ENCODE measurements around the gene PRR16. TPM values are rescaled to one million over a fixed set of nuclear protein-coding genes. Genes with fewer than 3 reads are reported as not detected.
"Not testable (repeated sequence)": the region's sequence is repeated elsewhere in the genome, so short reads cannot be mapped to it uniquely, and the experiment has no call there.

Gene PRR16
- total RNA-seq, 8 experiments from 2014 or later = 0.45 to 3.4 (median 1.3) TPM; not detected in 1

GRCh38 chr5:120449501-120449900 is 14.6 kb upstream of the PRR16 start:
- ATAC-seq (replicated peaks in 6 of 8) = no peak
- in situ Hi-C loops (cut with MboI; ENCODE audit: low pct_unique_long_range_greater_than_20kb in 2 of 9, low sequenced_read_pairs in 9 of 9, unreplicated experiment in 9 of 9) = no loop called here
- Histone ChIP-seq H3K4me1 (replicated peaks in 1 of 2) (peaks cover 3 to 8% of the 10 kb centered on the region in 2 donors), H3K27ac (no peak overlapping the region), H3K4me3 (no peak overlapping the region)
- 50 to 100% (median 79%) methylated on average over 1 to 3 of the region's 3 CpGs for WGBS, 10 experiments

GRCh38 chr5:120450910-120451309 is 13.2 kb upstream of the PRR16 start:
- 80 to 100% (median 93%) methylated on average over 1 to 5 of the region's 5 CpGs; no CpG with 5 or more reads in 6 of the 10 experiments for WGBS, 10 experiments
- no peak for ATAC-seq (replicated peaks in 6 of 8)
- Histone ChIP-seq H3K27ac (no peak overlapping the region), H3K4me3 (no peak overlapping the region), H3K4me1 (replicated peaks in 1 of 2) (peaks cover 3 to 11% of the 10 kb centered on the region in 2 donors)
- in situ Hi-C loops (cut with MboI; ENCODE audit: low pct_unique_long_range_greater_than_20kb in 2 of 9, low sequenced_read_pairs in 9 of 9, unreplicated experiment in 9 of 9) = loop anchor here in 2 of 9 experiments (25.0 kb wide), 2 partner anchors 389 to 514 kb away; no protein-coding TSS in a partner anchor

GRCh38 chr5:120451445-120451844 is 12.7 kb upstream of the PRR16 start:
- peaks cover 3 to 11% of the 10 kb centered on the region in 2 donors for H3K4me1 ChIP-seq (replicated peaks in 1 of 2)
- in situ Hi-C loops (cut with MboI; ENCODE audit: low pct_unique_long_range_greater_than_20kb in 2 of 9, low sequenced_read_pairs in 9 of 9, unreplicated experiment in 9 of 9) = loop anchor here in 2 of 9 experiments (25.0 kb wide), 2 partner anchors 389 to 514 kb away; no protein-coding TSS in a partner anchor
- H3K4me3 ChIP-seq = no peak overlapping the region
- ATAC-seq (replicated peaks in 6 of 8) = no peak
- 90 to 100% (median 100%) methylated on average over 1 to 2 of the region's 9 CpGs; no CpG with 5 or more reads in 5 of the 10 experiments for WGBS, 10 experiments
- no peak overlapping the region for H3K27ac ChIP-seq

GRCh38 chr5:120452471-120452870 is 11.6 kb upstream of the PRR16 start:
- H3K4me3 ChIP-seq = no peak overlapping the region
- H3K27ac ChIP-seq = no peak overlapping the region
- in situ Hi-C loops (cut with MboI; ENCODE audit: low pct_unique_long_range_greater_than_20kb in 2 of 9, low sequenced_read_pairs in 9 of 9, unreplicated experiment in 9 of 9) = loop anchor here in 2 of 9 experiments (25.0 kb wide), 2 partner anchors 390 to 515 kb away; no protein-coding TSS in a partner anchor
- ATAC-seq (replicated peaks in 6 of 8) = no peak
- peaks cover 3 to 11% of the 10 kb centered on the region in 2 donors for H3K4me1 ChIP-seq (replicated peaks in 1 of 2)
- WGBS, 10 experiments = 0 to 100% (median 75%) methylated on average over 1 of the region's 1 CpG; no CpG with 5 or more reads in 3 of the 10 experiments

GRCh38 chr5:120454094-120454798 is 9.9 kb upstream of the PRR16 start:
- ATAC-seq (replicated peaks in 6 of 8) = peak; percentile 70 to 97 (median 80)
- WGBS, 10 experiments = 0 to 29% (median 0%) methylated on average over 1 of the region's 1 CpG; no CpG with 5 or more reads in 4 of the 10 experiments
- Histone ChIP-seq H3K4me3 (no peak overlapping the region), H3K4me1 (replicated peaks in 1 of 2) (peaks cover 3 to 11% of the 10 kb centered on the region in 2 donors), H3K27ac (no peak overlapping the region)
- in situ Hi-C loops (cut with MboI; ENCODE audit: low pct_unique_long_range_greater_than_20kb in 2 of 9, low sequenced_read_pairs in 9 of 9, unreplicated experiment in 9 of 9) = loop anchor here in 2 of 9 experiments (25.0 kb wide), 2 partner anchors 392 to 517 kb away; no protein-coding TSS in a partner anchor

- no peak overlapping the region for H3K27ac ChIP-seq
- in situ Hi-C loops (cut with MboI; ENCODE audit: low pct_unique_long_range_greater_than_20kb in 2 of 9, low sequenced_read_pairs in 9 of 9, unreplicated experiment in 9 of 9) = loop anchor here in 2 of 9 experiments (25.0 kb wide), 2 partner anchors 394 to 519 kb away; no protein-coding TSS in a partner anchor
- H3K4me3 ChIP-seq = no peak overlapping the region
- peaks cover 3 to 11% of the 10 kb centered on the region in 2 donors for H3K4me1 ChIP-seq (replicated peaks in 1 of 2)
- ATAC-seq (replicated peaks in 6 of 8) = no peak
- 0 to 78% (median 48%) methylated on average over 1 to 3 of the region's 3 CpGs; no CpG with 5 or more reads in 1 of the 10 experiments for WGBS, 10 experiments
These were observed 8.1 kb upstream of the PRR16 start for GRCh38 chr5:120456006-120456405.

- no peak overlapping the region for H3K4me3 ChIP-seq
- H3K27ac ChIP-seq = no peak overlapping the region
- ATAC-seq (replicated peaks in 6 of 8) = peak in 2 of 8 experiments; percentile 41 to 86
- 59 to 90% (median 74%) methylated on average over 6 to 18 of the region's 20 CpGs; no CpG with 5 or more reads in 4 of the 10 experiments for WGBS, 10 experiments
- in situ Hi-C loops (cut with MboI; ENCODE audit: low pct_unique_long_range_greater_than_20kb in 2 of 9, low sequenced_read_pairs in 9 of 9, unreplicated experiment in 9 of 9) = loop anchor here in 2 of 9 experiments (25.0 kb wide), 2 partner anchors 396 to 521 kb away; no protein-coding TSS in a partner anchor
- peaks cover 3 to 11% of the 10 kb centered on the region in 2 donors for H3K4me1 ChIP-seq (replicated peaks in 1 of 2)
These were observed 6.1 kb upstream of the PRR16 start for GRCh38 chr5:120457839-120458507.

- in situ Hi-C loops (cut with MboI; ENCODE audit: low pct_unique_long_range_greater_than_20kb in 2 of 9, low sequenced_read_pairs in 9 of 9, unreplicated experiment in 9 of 9) = loop anchor here in 2 of 9 experiments (25.0 kb wide), 2 partner anchors 396 to 521 kb away; no protein-coding TSS in a partner anchor
- not testable (repeated sequence) for ATAC-seq (replicated peaks in 6 of 8); H3K27ac ChIP-seq
These were observed 5.6 kb upstream of the PRR16 start for GRCh38 chr5:120458508-120458847.

GRCh38 chr5:120461251-120461650 is 2.8 kb upstream of the PRR16 start:
- no peak for ATAC-seq (replicated peaks in 6 of 8)
- Histone ChIP-seq H3K4me3 (no peak overlapping the region), H3K4me1 (replicated peaks in 1 of 2) (no peaks in the 10 kb centered on the region), H3K27ac (no peak overlapping the region)
- 50 to 100% (median 88%) methylated on average over 1 to 2 of the region's 2 CpGs; no CpG with 5 or more reads in 1 of the 10 experiments for WGBS, 10 experiments
- in situ Hi-C loops (cut with MboI; ENCODE audit: low pct_unique_long_range_greater_than_20kb in 2 of 9, low sequenced_read_pairs in 9 of 9, unreplicated experiment in 9 of 9) = loop anchor here in 2 of 9 experiments (10.0 to 25.0 kb wide), 3 partner anchors 396 to 524 kb away; no protein-coding TSS in a partner anchor

More at GRCh38 chr5:120458508-120458847, 5.6 kb upstream of the PRR16 start:
- peaks cover 3 to 10% of the 10 kb centered on the region in 2 donors for H3K4me1 ChIP-seq (replicated peaks in 1 of 2)
- not testable (repeated sequence) for H3K4me3 ChIP-seq
- 20 to 100% (median 100%) methylated on average over 1 to 2 of the region's 2 CpGs; no CpG with 5 or more reads in 3 of the 10 experiments for WGBS, 10 experiments

- H3K27ac ChIP-seq = no peak overlapping the region
- ATAC-seq (replicated peaks in 6 of 8) = no peak
- in situ Hi-C loops (cut with MboI; ENCODE audit: low pct_unique_long_range_greater_than_20kb in 2 of 9, low sequenced_read_pairs in 9 of 9, unreplicated experiment in 9 of 9) = loop anchor here in 2 of 9 experiments (10.0 to 25.0 kb wide), 3 partner anchors 398 to 526 kb away; no protein-coding TSS in a partner anchor
- H3K4me3 ChIP-seq = no peak overlapping the region
- H3K4me1 ChIP-seq (replicated peaks in 1 of 2) = no peaks in the 10 kb centered on the region
- 21 to 83% (median 70%) methylated on average over 2 to 5 of the region's 5 CpGs for WGBS, 10 experiments
These were observed 957 bp upstream of the PRR16 start for GRCh38 chr5:120463006-120463680.

GRCh38 chr5:120464627-120465435 is 731 bp downstream of the PRR16 start:
- peak overlapping the region; percentile 45 to 62 (median 47) for H3K4me3 ChIP-seq
- H3K27ac ChIP-seq = no peak overlapping the region
- no peaks in the 10 kb centered on the region for H3K4me1 ChIP-seq (replicated peaks in 1 of 2)
- in situ Hi-C loops (cut with MboI; ENCODE audit: low pct_unique_long_range_greater_than_20kb in 2 of 9, low sequenced_read_pairs in 9 of 9, unreplicated experiment in 9 of 9) = loop anchor here in 2 of 9 experiments (10.0 to 25.0 kb wide), 3 partner anchors 400 to 528 kb away; no protein-coding TSS in a partner anchor
- ATAC-seq (replicated peaks in 6 of 8) = peak; percentile 31 to 44 (median 38)
- WGBS, 10 experiments = 0 to 6% (median 0%) methylated on average over 1 to 26 of the region's 33 CpGs; no CpG with 5 or more reads in 2 of the 10 experiments

All from motor neuron (in vitro differentiated cells).